Lower leg skin (tissue), 3 donors: ENCODE measurements around the gene GCC1.

Experiments
- POLR2A ChIP-seq, 2 donors: fragments of 450-650 bp; IDR thresholded peaks; one replicate each; pipeline ENCODE4 v1.6.1; 2016 to 2017; ENCODE audit warnings: antibody characterized with exemption in 2 of 2, mild to moderate bottlenecking in 1 of 2, moderate library complexity in 1 of 2
- TF ChIP-seq, protein P1 (sequence below), 3 donors: fragments of 450-650 bp; IDR thresholded peaks; one replicate each; pipeline ENCODE4 v1.5.1; 2016; ENCODE audit warnings: antibody characterized with exemption in 3 of 3, mild to moderate bottlenecking in 3 of 3, moderate library complexity in 2 of 3

DNA sequence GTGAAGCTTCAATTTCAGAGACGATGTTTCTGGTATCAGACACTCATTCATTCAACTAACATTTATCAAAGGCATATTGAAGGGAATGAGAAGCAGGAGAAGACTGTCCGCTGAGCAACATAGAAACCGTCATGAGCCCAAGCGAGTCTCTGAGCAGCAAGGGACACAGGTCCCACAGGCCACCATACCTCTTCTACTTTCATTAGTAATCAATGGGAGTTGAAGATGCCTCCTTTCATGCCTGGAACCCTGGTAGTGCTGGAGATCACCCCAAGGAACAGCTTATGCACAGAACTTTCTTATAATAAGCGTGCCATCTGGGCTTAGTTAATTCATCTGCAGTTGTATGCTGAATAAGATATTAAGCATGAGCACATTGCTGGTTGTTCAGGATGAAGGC is 31.3 kb upstream of the GCC1 start:
- TF ChIP-seq, protein P1, sequence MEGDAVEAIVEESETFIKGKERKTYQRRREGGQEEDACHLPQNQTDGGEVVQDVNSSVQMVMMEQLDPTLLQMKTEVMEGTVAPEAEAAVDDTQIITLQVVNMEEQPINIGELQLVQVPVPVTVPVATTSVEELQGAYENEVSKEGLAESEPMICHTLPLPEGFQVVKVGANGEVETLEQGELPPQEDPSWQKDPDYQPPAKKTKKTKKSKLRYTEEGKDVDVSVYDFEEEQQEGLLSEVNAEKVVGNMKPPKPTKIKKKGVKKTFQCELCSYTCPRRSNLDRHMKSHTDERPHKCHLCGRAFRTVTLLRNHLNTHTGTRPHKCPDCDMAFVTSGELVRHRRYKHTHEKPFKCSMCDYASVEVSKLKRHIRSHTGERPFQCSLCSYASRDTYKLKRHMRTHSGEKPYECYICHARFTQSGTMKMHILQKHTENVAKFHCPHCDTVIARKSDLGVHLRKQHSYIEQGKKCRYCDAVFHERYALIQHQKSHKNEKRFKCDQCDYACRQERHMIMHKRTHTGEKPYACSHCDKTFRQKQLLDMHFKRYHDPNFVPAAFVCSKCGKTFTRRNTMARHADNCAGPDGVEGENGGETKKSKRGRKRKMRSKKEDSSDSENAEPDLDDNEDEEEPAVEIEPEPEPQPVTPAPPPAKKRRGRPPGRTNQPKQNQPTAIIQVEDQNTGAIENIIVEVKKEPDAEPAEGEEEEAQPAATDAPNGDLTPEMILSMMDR (IDR thresholded peaks at IDR 0.05) = no peak
- no peak for TF ChIP-seq POLR2A (IDR thresholded peaks at IDR 0.05)
